Endodermal cell (in vitro differentiated cells): Measurements from ENCODE around the gene EHD2. TPM values are rescaled to one million over a fixed set of nuclear protein-coding genes. Genes with fewer than 3 reads are reported as not detected.

Experiments used
- DNase-seq: peaks from one replicate; pipeline ENCODE4 v3.0.0-alpha.2; 2017
- H3K27ac ChIP-seq: 2 replicates; pipeline ENCODE4 v1.5.1; 2013; ENCODE audit warnings: mild to moderate bottlenecking, low read depth, low read length, moderate library complexity
- H3K27me3 ChIP-seq: 2 replicates; pipeline ENCODE4 v1.6.1; 2013; ENCODE audit warnings: mild to moderate bottlenecking, low read length, moderate library complexity; ENCODE audit not compliant: insufficient read depth, control insufficient read depth, poor library complexity, severe bottlenecking
- H3K36me3 ChIP-seq: 2 replicates; pipeline ENCODE4 v1.7.0; 2013; ENCODE audit warnings: mild to moderate bottlenecking, low read length, moderate library complexity; ENCODE audit not compliant: control insufficient read depth, insufficient read depth
- H3K4me1 ChIP-seq: one replicate; pipeline ENCODE4 v1.7.0; 2013; ENCODE audit warnings: low read length; ENCODE audit not compliant: control insufficient read depth, insufficient read depth
- H3K4me3 ChIP-seq: 2 replicates; pipeline ENCODE4 v1.5.1; 2013; ENCODE audit warnings: mild to moderate bottlenecking, low read length, moderate library complexity
- H3K9ac ChIP-seq: 2 replicates; pipeline ENCODE4 v1.6.1; 2013; ENCODE audit warnings: mild to moderate bottlenecking, low read length, moderate library complexity; ENCODE audit not compliant: poor library complexity, severe bottlenecking; ENCODE audit errors: extremely low read depth
- H3K9me3 ChIP-seq: 2 replicates; pipeline ENCODE4 v1.6.1; 2013; ENCODE audit warnings: mild to moderate bottlenecking, low read length, moderate library complexity; ENCODE audit not compliant: control insufficient read depth
- H3K27ac Mint-ChIP-seq: 2 replicates; pipeline ENCODE4 v1.8.0; 2020; ENCODE audit warnings: mixed read lengths
- H3K27me3 Mint-ChIP-seq: 2 replicates; pipeline ENCODE4 v1.8.0; 2021; ENCODE audit warnings: mild to moderate bottlenecking, mixed read lengths; ENCODE audit not compliant: insufficient read depth
- H3K36me3 Mint-ChIP-seq: 2 replicates; pipeline ENCODE4 v1.8.0; 2020; ENCODE audit warnings: low read depth, mixed read lengths
- H3K4me1 Mint-ChIP-seq: 2 replicates; pipeline ENCODE4 v1.8.0; 2020; ENCODE audit warnings: mixed read lengths
- H3K4me3 Mint-ChIP-seq: 2 replicates; pipeline ENCODE4 v1.8.0; 2020; ENCODE audit warnings: mild to moderate bottlenecking, moderate library complexity, mixed read lengths
- H3K9me3 Mint-ChIP-seq: 2 replicates; pipeline ENCODE4 v1.8.0; 2020; ENCODE audit warnings: mild to moderate bottlenecking, mixed read lengths
- CTCF ChIP-seq: fragments of 200-600 bp; sonication (generic); conservative IDR thresholded peaks from 2 replicates; pipeline ENCODE4 v1.5.0; 2021; ENCODE audit warnings: antibody characterized with exemption, mild to moderate bottlenecking
- WGBS, 2 experiments: methylation state at CpG; one replicate each; pipeline versions ENCODE4 v1.1.5 to v1.1.7; 2013; ENCODE audit warnings: missing lambda C conversion rate in 2 of 2, mixed read lengths in 1 of 2; ENCODE audit not compliant: insufficient coverage in 1 of 2, insufficient read length in 1 of 2; 5-methylcytosine and 5-hydroxymethylcytosine counted together
- total RNA-seq, 2 donors: library from RNA; stranded (reverse); fragmentation: NEBNext Ultra II Directional in 1 of 2; extraction: Animal tissue kit (Norgen Biotek cat#: 25700) in 1 of 2; gene quantifications; 2 replicates in 1 of 2; 3 replicates in 1 of 2; pipeline ENCODE4 v1.2.1, GENCODE V29; 2021

EHD2 gene
- total RNA-seq, 2 donors from 2014 or later, result 5.5 to 8.4 TPM

- peaks cover 69% of the 10 kb centered on the region for H3K36me3 ChIP-seq
- H3K27me3 ChIP-seq, result no peaks in the 10 kb centered on the region
- H3K4me3 ChIP-seq, result no peak overlapping the region
- peak overlapping the region; percentile 56 for H3K27ac Mint-ChIP-seq
- WGBS, 2 experiments, result 91 to 100% methylated on average over 2 to 3 of the region's 3 CpGs
- no peaks in the 10 kb centered on the region for H3K27me3 Mint-ChIP-seq
- no peaks in the 10 kb centered on the region for H3K9me3 Mint-ChIP-seq
- TF ChIP-seq CTCF, result no peak
- H3K4me1 Mint-ChIP-seq, result no peaks in the 10 kb centered on the region
- no peak for DNase-seq
- no peak overlapping the region for H3K27ac ChIP-seq
- H3K36me3 Mint-ChIP-seq, result peaks cover 55% of the 10 kb centered on the region
- H3K4me3 Mint-ChIP-seq, result no peak overlapping the region
- H3K9ac ChIP-seq, result no peak overlapping the region
- H3K4me1 ChIP-seq, result no peaks in the 10 kb centered on the region
- H3K9me3 ChIP-seq, result no peaks in the 10 kb centered on the region
Observed at GRCh38 chr19:47749326-47749725, 36.1 kb downstream of the EHD2 start.

- no peaks in the 10 kb centered on the region for H3K4me1 ChIP-seq
- Mint-ChIP-seq H3K27me3 (no peaks in the 10 kb centered on the region), H3K36me3 (peaks cover 55% of the 10 kb centered on the region), H3K27ac (no peak overlapping the region), H3K9me3 (no peaks in the 10 kb centered on the region), H3K4me3 (no peak overlapping the region), H3K4me1 (no peaks in the 10 kb centered on the region)
- DNase-seq, result no peak
- no peak overlapping the region for H3K9ac ChIP-seq
- WGBS, 2 experiments, result 92 to 96% methylated on average over 10 to 18 of the region's 18 CpGs
- no peak overlapping the region for H3K27ac ChIP-seq
- TF ChIP-seq CTCF, result no peak
- H3K36me3 ChIP-seq, result peaks cover 71% of the 10 kb centered on the region
- no peaks in the 10 kb centered on the region for H3K9me3 ChIP-seq
- H3K4me3 ChIP-seq, result no peak overlapping the region
- H3K27me3 ChIP-seq, result no peaks in the 10 kb centered on the region
Observed at GRCh38 chr19:47750752-47751151, 37.5 kb downstream of the EHD2 start.

GRCh38 chr19:47752440-47753211 lies 39.4 kb downstream of the EHD2 start:
- no peaks in the 10 kb centered on the region for H3K9me3 ChIP-seq
- H3K27me3 ChIP-seq, result no peaks in the 10 kb centered on the region
- no peak overlapping the region for H3K27ac ChIP-seq
- WGBS, 2 experiments, result 87 to 90% methylated on average over 9 to 27 of the region's 27 CpGs
- no peak overlapping the region for H3K4me3 Mint-ChIP-seq
- H3K9me3 Mint-ChIP-seq, result no peaks in the 10 kb centered on the region
- H3K4me1 Mint-ChIP-seq, result no peaks in the 10 kb centered on the region
- TF ChIP-seq CTCF, result no peak
- H3K36me3 ChIP-seq, result peaks cover 80% of the 10 kb centered on the region
- DNase-seq, result no peak
- no peak overlapping the region for H3K27ac Mint-ChIP-seq
- H3K27me3 Mint-ChIP-seq, result no peaks in the 10 kb centered on the region
- H3K9ac ChIP-seq, result no peak overlapping the region
- H3K4me1 ChIP-seq, result no peaks in the 10 kb centered on the region
- peaks cover 65% of the 10 kb centered on the region for H3K36me3 Mint-ChIP-seq
- H3K4me3 ChIP-seq, result no peak overlapping the region
